DND-41 (cell line): ENCODE results near the gene ZNF652.

Source experiments
- CTCF ChIP-seq: IDR thresholded peaks from 2 replicates; pipeline ENCODE4 v1.5.1; 2012; ENCODE audit warnings: borderline replicate concordance, low read length, moderate library complexity, mild to moderate bottlenecking; ENCODE audit not compliant: poor library complexity, severe bottlenecking; ENCODE audit errors: extremely low read depth
- EZH2 ChIP-seq: IDR thresholded peaks from 3 replicates; pipeline ENCODE4 v1.6.1; 2012; ENCODE audit warnings: borderline replicate concordance, low read depth, mild to moderate bottlenecking, moderate library complexity, low read length, inconsistent platforms; ENCODE audit not compliant: severe bottlenecking

- no peak for TF ChIP-seq CTCF
- TF ChIP-seq EZH2: no peak
These were observed 13.5 kb upstream of the ZNF652 start for GRCh38 chr17:49375544-49375943.
